Measurements from ENCODE around the gene GLI2. TPM values are rescaled to one million over a fixed set of nuclear protein-coding genes. Genes with fewer than 3 reads are reported as not detected.

Gene GLI2
- total RNA-seq, 1 donor from 2014 or later, result 42.9 TPM

- H3K4me1 Mint-ChIP-seq (ENCODE audit: low read depth, unreplicated experiment), result no peaks in the 10 kb centered on the region
- Histone ChIP-seq H4K20me1 (ENCODE audit: insufficient read depth, low read length) (no peaks in the 10 kb centered on the region), H2AFZ (ENCODE audit: low read depth, low read length) (peak overlapping the region; percentile 15), H3K27me3 (ENCODE audit: insufficient read depth, low read length) (peaks cover 10% of the 10 kb centered on the region), H3K4me1 (ENCODE audit: insufficient read depth, low read length) (peaks cover 11% of the 10 kb centered on the region), H3K9ac (ENCODE audit: low read length) (no peak overlapping the region), H3K27ac (ENCODE audit: low read depth, low read length) (no peak overlapping the region), H3K9me3 (ENCODE audit: insufficient read depth, low read depth, low read length) (no peaks in the 10 kb centered on the region), H3K4me2 (ENCODE audit: low read length) (peak overlapping the region; percentile 16), H3K79me2 (ENCODE audit: insufficient read depth, low read length) (no peaks in the 10 kb centered on the region), H3K36me3 (ENCODE audit: insufficient read depth, low read length) (no peaks in the 10 kb centered on the region), H3K4me3 (ENCODE audit: insufficient read depth, low read depth, low read length) (no peak overlapping the region)
- H3K9me3 Mint-ChIP-seq (ENCODE audit: unreplicated experiment), result peaks cover 10% of the 10 kb centered on the region
- H3K4me3 Mint-ChIP-seq (ENCODE audit: unreplicated experiment), result no peak overlapping the region
- no peaks in the 10 kb centered on the region for H3K36me3 Mint-ChIP-seq (ENCODE audit: low read depth, unreplicated experiment)
- peaks cover 43% of the 10 kb centered on the region for H3K27me3 Mint-ChIP-seq (ENCODE audit: low read depth, unreplicated experiment)
- FAIRE-seq (no peak), DNase-seq (ENCODE audit: low read depth) (no peak)
- no peak overlapping the region for H3K27ac Mint-ChIP-seq (ENCODE audit: unreplicated experiment)
- TF ChIP-seq, protein P1, sequence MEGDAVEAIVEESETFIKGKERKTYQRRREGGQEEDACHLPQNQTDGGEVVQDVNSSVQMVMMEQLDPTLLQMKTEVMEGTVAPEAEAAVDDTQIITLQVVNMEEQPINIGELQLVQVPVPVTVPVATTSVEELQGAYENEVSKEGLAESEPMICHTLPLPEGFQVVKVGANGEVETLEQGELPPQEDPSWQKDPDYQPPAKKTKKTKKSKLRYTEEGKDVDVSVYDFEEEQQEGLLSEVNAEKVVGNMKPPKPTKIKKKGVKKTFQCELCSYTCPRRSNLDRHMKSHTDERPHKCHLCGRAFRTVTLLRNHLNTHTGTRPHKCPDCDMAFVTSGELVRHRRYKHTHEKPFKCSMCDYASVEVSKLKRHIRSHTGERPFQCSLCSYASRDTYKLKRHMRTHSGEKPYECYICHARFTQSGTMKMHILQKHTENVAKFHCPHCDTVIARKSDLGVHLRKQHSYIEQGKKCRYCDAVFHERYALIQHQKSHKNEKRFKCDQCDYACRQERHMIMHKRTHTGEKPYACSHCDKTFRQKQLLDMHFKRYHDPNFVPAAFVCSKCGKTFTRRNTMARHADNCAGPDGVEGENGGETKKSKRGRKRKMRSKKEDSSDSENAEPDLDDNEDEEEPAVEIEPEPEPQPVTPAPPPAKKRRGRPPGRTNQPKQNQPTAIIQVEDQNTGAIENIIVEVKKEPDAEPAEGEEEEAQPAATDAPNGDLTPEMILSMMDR (IDR thresholded peaks at IDR 0.05; ENCODE audit: insufficient read depth, low read depth, low read length), result no peak
- TF ChIP-seq EZH2 (IDR thresholded peaks at IDR 0.05; ENCODE audit: insufficient read depth, low read length), result no peak
Observed at GRCh38 chr2:120692691-120693090, 43.0 kb upstream of the GLI2 start.

- peaks cover 11% of the 10 kb centered on the region for H3K4me1 ChIP-seq (ENCODE audit: insufficient read depth, low read length)
- H3K9ac ChIP-seq (ENCODE audit: low read length), result no peak overlapping the region
- Mint-ChIP-seq H3K4me3 (ENCODE audit: unreplicated experiment) (no peak overlapping the region), H3K27ac (ENCODE audit: unreplicated experiment) (no peak overlapping the region), H3K36me3 (ENCODE audit: low read depth, unreplicated experiment) (no peaks in the 10 kb centered on the region), H3K9me3 (ENCODE audit: unreplicated experiment) (peaks cover 8% of the 10 kb centered on the region), H3K27me3 (ENCODE audit: low read depth, unreplicated experiment) (peaks cover 41% of the 10 kb centered on the region), H3K4me1 (ENCODE audit: low read depth, unreplicated experiment) (no peaks in the 10 kb centered on the region)
- H3K36me3 ChIP-seq (ENCODE audit: insufficient read depth, low read length), result no peaks in the 10 kb centered on the region
- H3K79me2 ChIP-seq (ENCODE audit: insufficient read depth, low read length), result no peaks in the 10 kb centered on the region
- peak overlapping the region; percentile 16 for H3K4me2 ChIP-seq (ENCODE audit: low read length)
- FAIRE-seq, result peak; percentile 29
- no peak overlapping the region for H3K27ac ChIP-seq (ENCODE audit: low read depth, low read length)
- H4K20me1 ChIP-seq (ENCODE audit: insufficient read depth, low read length), result no peaks in the 10 kb centered on the region
- H3K4me3 ChIP-seq (ENCODE audit: insufficient read depth, low read depth, low read length), result no peak overlapping the region
- TF ChIP-seq, protein P1 (IDR thresholded peaks at IDR 0.05; ENCODE audit: insufficient read depth, low read depth, low read length), result no peak
- TF ChIP-seq EZH2 (IDR thresholded peaks at IDR 0.05; ENCODE audit: insufficient read depth, low read length), result no peak
- H2AFZ ChIP-seq (ENCODE audit: low read depth, low read length), result no peak overlapping the region
- H3K27me3 ChIP-seq (ENCODE audit: insufficient read depth, low read length), result peaks cover 10% of the 10 kb centered on the region
- no peaks in the 10 kb centered on the region for H3K9me3 ChIP-seq (ENCODE audit: insufficient read depth, low read depth, low read length)
- DNase-seq (ENCODE audit: low read depth), result peak; percentile 8
Observed at GRCh38 chr2:120693121-120693520, 42.5 kb upstream of the GLI2 start.

GRCh38 chr2:120694034-120694433 is 41.6 kb upstream of the GLI2 start:
- no peak for DNase-seq (ENCODE audit: low read depth)
- Mint-ChIP-seq H3K9me3 (ENCODE audit: unreplicated experiment) (peaks cover 7% of the 10 kb centered on the region), H3K27me3 (ENCODE audit: low read depth, unreplicated experiment) (peaks cover 38% of the 10 kb centered on the region), H3K4me1 (ENCODE audit: low read depth, unreplicated experiment) (no peaks in the 10 kb centered on the region), H3K27ac (ENCODE audit: unreplicated experiment) (no peak overlapping the region), H3K4me3 (ENCODE audit: unreplicated experiment) (no peak overlapping the region), H3K36me3 (ENCODE audit: low read depth, unreplicated experiment) (no peaks in the 10 kb centered on the region)
- Histone ChIP-seq H3K79me2 (ENCODE audit: insufficient read depth, low read length) (no peaks in the 10 kb centered on the region), H3K4me1 (ENCODE audit: insufficient read depth, low read length) (peaks cover 11% of the 10 kb centered on the region), H3K4me2 (ENCODE audit: low read length) (no peak overlapping the region), H3K36me3 (ENCODE audit: insufficient read depth, low read length) (no peaks in the 10 kb centered on the region), H3K9me3 (ENCODE audit: insufficient read depth, low read depth, low read length) (no peaks in the 10 kb centered on the region), H2AFZ (ENCODE audit: low read depth, low read length) (no peak overlapping the region), H3K27me3 (ENCODE audit: insufficient read depth, low read length) (peaks cover 8% of the 10 kb centered on the region), H4K20me1 (ENCODE audit: insufficient read depth, low read length) (no peaks in the 10 kb centered on the region), H3K9ac (ENCODE audit: low read length) (no peak overlapping the region), H3K27ac (ENCODE audit: low read depth, low read length) (no peak overlapping the region), H3K4me3 (ENCODE audit: insufficient read depth, low read depth, low read length) (no peak overlapping the region)
- TF ChIP-seq, protein P1 (IDR thresholded peaks at IDR 0.05; ENCODE audit: insufficient read depth, low read depth, low read length), result no peak
- no peak for TF ChIP-seq EZH2 (IDR thresholded peaks at IDR 0.05; ENCODE audit: insufficient read depth, low read length)
- FAIRE-seq, result peak; percentile 59

All from astrocyte (in vitro differentiated cells and primary cell).